ENCODE measurements around the gene RAB30.

Gene RAB30

DNA sequence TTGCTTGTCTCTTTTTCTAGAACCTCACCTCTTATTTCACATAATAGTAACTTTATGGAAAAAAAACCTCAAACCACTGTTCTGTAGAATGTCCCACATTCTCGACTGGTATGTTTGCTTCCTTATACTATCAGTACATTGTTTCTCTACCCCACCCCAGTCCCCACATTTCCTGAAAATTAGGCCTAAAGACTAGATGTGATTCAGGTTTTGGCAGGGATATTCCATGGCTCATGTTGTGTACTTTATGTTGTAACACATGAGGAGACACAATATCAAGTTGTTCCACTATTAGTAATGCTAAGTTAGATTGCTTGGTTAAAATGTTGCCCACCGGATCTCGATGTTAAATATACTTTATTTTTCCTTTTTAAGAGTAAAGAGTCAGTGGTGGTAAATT, 135.4 kb downstream of the RAB30 start:
- no peak for DNase-seq

DNA sequence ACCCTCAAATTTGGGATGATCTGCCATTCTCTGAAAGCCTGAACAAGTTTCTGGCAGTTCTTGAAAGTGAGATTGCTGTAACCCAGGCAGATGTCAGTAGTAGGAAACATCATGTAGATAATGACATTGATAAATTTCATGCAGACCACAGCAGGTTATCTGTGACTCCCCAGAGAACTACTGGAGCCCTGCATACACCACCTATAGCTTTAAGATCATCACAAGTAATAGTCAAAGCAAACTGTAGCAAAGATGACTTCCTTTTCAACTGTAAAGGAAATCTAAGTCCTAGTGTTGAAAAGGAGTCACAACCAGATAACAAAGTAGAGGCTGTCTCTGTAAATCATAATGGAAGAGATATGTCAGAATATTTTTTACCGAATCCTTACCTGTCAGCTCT, 139.1 kb downstream of the RAB30 start:
- peak; percentile 32 for DNase-seq

DNA sequence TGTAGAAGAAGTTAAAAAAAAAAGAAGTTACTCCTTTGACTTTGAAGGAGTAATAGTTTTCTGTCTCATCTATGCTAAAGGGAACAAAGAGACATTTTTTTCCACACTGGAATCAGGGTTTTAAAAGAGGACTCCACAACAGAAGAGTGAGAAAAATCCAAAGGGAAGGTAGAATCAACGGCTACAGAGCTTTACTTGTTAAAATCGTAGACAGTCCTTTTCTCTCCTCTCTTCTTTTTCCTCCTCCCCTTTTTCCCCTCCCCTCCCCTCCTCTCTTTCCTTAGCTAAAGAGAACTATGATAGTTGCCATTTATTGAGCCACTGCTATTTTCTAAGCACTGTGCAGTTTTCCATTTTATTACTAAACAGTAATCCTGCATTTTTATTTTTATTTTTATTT, 141.0 kb downstream of the RAB30 start:
- no peak for DNase-seq

DNA sequence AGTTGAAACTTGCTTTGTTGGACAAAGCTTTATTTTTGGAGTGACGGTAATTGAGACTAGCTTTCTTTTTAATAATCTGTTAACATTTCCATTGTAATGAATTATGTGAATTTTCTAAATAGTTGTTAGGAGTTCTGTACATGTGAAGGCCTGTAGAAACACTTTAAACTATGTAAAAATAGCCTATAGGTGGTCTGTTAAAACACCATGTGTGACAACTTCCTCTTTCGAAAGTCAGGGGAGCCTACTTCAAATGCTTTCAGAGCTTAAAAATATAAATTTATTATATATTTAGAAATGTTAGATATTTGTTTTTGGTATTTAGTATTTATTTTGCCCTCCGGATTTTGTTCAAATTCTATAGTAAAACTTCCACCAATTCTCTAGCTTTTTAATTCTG, 141.5 kb downstream of the RAB30 start:
- no peak for DNase-seq

DNA sequence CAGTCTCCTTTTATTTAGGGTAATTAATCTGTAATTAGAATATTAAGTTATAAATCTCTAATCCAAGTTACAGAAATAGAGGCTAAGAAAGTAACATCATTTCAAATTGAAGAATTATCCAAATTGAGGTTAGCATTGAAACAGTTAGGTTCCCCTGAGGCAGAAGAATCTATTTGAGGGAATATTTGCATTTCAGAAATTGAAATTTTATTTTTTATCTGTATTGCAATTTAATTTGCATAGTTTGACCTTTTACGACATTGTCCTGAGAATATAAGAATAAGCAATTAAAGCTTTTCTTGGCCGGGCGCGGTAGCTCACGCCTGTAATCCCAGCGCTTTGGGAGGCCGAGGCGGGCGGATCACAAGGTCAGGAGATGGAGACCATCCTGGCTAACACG, 142.6 kb downstream of the RAB30 start:
- DNase-seq, result no peak

DNA sequence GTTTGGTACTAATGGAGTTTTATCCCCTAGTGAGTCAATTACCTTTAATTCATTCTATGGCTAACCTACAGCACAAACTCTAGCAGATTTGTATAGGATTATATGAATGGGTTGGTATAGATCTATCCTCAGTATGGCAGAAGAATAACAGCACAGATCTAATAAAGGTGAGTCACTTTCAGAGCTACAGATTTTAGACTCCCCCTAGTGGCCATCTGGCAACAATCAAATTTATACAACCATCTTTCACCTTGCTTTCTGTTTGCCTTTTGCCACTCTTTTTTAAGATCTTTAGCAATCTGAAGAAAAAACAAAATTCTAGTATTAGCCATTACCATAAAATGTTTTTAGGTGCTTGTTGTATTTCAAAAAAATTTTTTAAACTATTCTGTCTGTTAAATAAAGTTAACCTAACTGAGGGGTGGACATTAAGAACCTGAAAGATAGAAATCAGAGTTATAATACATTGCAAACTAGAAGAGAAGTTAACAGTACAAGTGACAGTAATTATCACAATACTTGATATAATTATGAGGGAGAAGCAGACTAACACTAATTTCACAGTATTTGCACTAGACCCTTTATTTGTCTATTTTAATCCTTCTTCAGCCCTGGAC, 144.3 kb downstream of the RAB30 start:
- DNase-seq, result peak; percentile 70

DNA sequence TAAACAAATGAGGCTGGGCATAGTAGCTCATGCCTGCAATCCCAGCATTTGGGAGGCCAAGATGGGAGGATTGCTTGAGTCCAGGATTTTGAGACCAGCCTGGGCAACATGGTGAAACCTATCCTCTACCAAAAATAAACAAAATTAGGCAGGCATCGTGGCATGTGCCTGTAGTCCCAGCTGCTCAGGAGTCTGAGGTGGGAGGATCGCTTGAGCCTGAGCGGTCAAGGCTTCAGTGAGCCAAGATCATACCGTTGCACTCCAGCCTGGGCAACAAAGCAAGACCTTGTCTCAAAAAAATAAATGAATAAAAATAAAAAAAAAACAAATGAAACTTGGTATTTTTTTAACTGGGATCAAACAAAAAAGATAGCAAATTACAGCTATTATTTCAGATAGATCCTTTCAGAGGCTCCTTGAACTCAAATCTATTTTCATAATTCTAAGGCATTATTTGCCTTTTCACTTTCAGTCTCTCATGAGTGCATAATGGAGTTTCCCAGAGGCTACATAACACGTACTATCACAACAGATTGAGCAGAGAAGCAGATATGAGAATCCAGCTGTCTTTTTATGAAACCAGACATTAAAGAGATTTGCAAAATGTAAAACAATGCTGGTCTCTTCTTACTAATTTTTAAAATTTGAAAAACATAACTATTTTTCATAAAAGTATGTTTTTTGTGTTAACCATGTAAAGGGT, 147.0 kb downstream of the RAB30 start:
- no peak for DNase-seq

All from hematopoietic multipotent progenitor cell treated with erythropoietin and hydrocortisone succinate and interleukin-3 and kit ligand, for 8 days (in vitro differentiated cells).